Endothelial cell (in vitro differentiated cells): Measurements from ENCODE around the gene CCDC81. TPM values are rescaled to one million over a fixed set of nuclear protein-coding genes. Genes with fewer than 3 reads are reported as not detected.

ENCODE experiments used
- DNase-seq: peaks from one replicate; pipeline ENCODE4 v3.0.0; 2021; ENCODE audit warnings: low spot score
- H3K27ac Mint-ChIP-seq: one replicate; pipeline ENCODE4 v1.8.0; 2021; ENCODE audit warnings: mixed read lengths, inconsistent platforms; ENCODE audit not compliant: unreplicated experiment
- H3K27me3 Mint-ChIP-seq: one replicate; pipeline ENCODE4 v1.8.0; 2021; ENCODE audit warnings: mild to moderate bottlenecking, moderate library complexity, mixed read lengths, inconsistent platforms; ENCODE audit not compliant: unreplicated experiment
- H3K36me3 Mint-ChIP-seq: one replicate; pipeline ENCODE4 v1.8.0; 2021; ENCODE audit warnings: mild to moderate bottlenecking, low read depth, mixed read lengths, inconsistent platforms; ENCODE audit not compliant: unreplicated experiment
- H3K4me1 Mint-ChIP-seq: one replicate; pipeline ENCODE4 v1.8.0; 2021; ENCODE audit warnings: mild to moderate bottlenecking, mixed read lengths, inconsistent platforms; ENCODE audit not compliant: unreplicated experiment
- H3K4me3 Mint-ChIP-seq: one replicate; pipeline ENCODE4 v1.8.0; 2021; ENCODE audit warnings: mild to moderate bottlenecking, mixed read lengths, inconsistent platforms; ENCODE audit not compliant: unreplicated experiment
- H3K9me3 Mint-ChIP-seq: one replicate; pipeline ENCODE4 v1.8.0; 2021; ENCODE audit warnings: mixed read lengths, inconsistent platforms; ENCODE audit not compliant: unreplicated experiment
- CTCF ChIP-seq: fragments of 200-600 bp; sonication (generic); IDR thresholded peaks from one replicate; pipeline ENCODE4 v1.5.0; 2021; ENCODE audit warnings: antibody characterized with exemption; ENCODE audit not compliant: unreplicated experiment
- total RNA-seq: library from RNA; stranded (reverse); fragmentation: NEBNext Ultra II Directional; extraction: Animal tissue kit (Norgen Biotek cat#: 25700); gene quantifications from one replicate; pipeline ENCODE4 v1.2.1, GENCODE V29; 2021; ENCODE audit not compliant: unreplicated experiment

CCDC81 gene
- total RNA-seq, 1 donor from 2014 or later = 0.33 TPM

GRCh38 chr11:86435711-86436110 lies 61.0 kb downstream of the CCDC81 start:
- H3K9me3 Mint-ChIP-seq = no peaks in the 10 kb centered on the region
- H3K27me3 Mint-ChIP-seq = peaks cover 3% of the 10 kb centered on the region

GRCh38 chr11:86438685-86439084 lies 64.0 kb downstream of the CCDC81 start:
- H3K27me3 Mint-ChIP-seq = peaks cover 3% of the 10 kb centered on the region
- no peaks in the 10 kb centered on the region for H3K9me3 Mint-ChIP-seq
- peaks cover 10% of the 10 kb centered on the region for H3K4me1 Mint-ChIP-seq
- no peak for TF ChIP-seq CTCF
- no peak overlapping the region for H3K27ac Mint-ChIP-seq
- H3K36me3 Mint-ChIP-seq = no peaks in the 10 kb centered on the region
- H3K4me3 Mint-ChIP-seq = no peak overlapping the region
- DNase-seq = no peak

More at GRCh38 chr11:86435711-86436110, 61.0 kb downstream of the CCDC81 start:
- Mint-ChIP-seq H3K4me1 (peaks cover 10% of the 10 kb centered on the region), H3K27ac (no peak overlapping the region), H3K4me3 (no peak overlapping the region), H3K36me3 (no peaks in the 10 kb centered on the region)
- no peak for TF ChIP-seq CTCF
- no peak for DNase-seq

GRCh38 chr11:86440305-86440716 lies 65.6 kb downstream of the CCDC81 start:
- H3K27ac Mint-ChIP-seq = no peak overlapping the region
- no peaks in the 10 kb centered on the region for H3K9me3 Mint-ChIP-seq
- H3K36me3 Mint-ChIP-seq = no peaks in the 10 kb centered on the region
- no peak for TF ChIP-seq CTCF
- peaks cover 10% of the 10 kb centered on the region for H3K4me1 Mint-ChIP-seq
- H3K4me3 Mint-ChIP-seq = no peak overlapping the region
- peaks cover 3% of the 10 kb centered on the region for H3K27me3 Mint-ChIP-seq
- DNase-seq = no peak

- Mint-ChIP-seq H3K27ac (no peak overlapping the region), H3K4me1 (peaks cover 10% of the 10 kb centered on the region)
These were observed 66.2 kb downstream of the CCDC81 start for GRCh38 chr11:86440843-86441242.

GRCh38 chr11:86442420-86442819 lies 67.7 kb downstream of the CCDC81 start:
- TF ChIP-seq CTCF = no peak
- peaks cover 3% of the 10 kb centered on the region for H3K27me3 Mint-ChIP-seq

More at GRCh38 chr11:86440843-86441242, 66.2 kb downstream of the CCDC81 start:
- peaks cover 3% of the 10 kb centered on the region for H3K27me3 Mint-ChIP-seq
- TF ChIP-seq CTCF = no peak
- H3K4me3 Mint-ChIP-seq = no peak overlapping the region
- H3K36me3 Mint-ChIP-seq = no peaks in the 10 kb centered on the region
- DNase-seq = no peak
- H3K9me3 Mint-ChIP-seq = no peaks in the 10 kb centered on the region

More at GRCh38 chr11:86442420-86442819, 67.7 kb downstream of the CCDC81 start:
- no peaks in the 10 kb centered on the region for H3K36me3 Mint-ChIP-seq
- no peak for DNase-seq
- H3K9me3 Mint-ChIP-seq = no peaks in the 10 kb centered on the region
- H3K4me1 Mint-ChIP-seq = peaks cover 10% of the 10 kb centered on the region
- H3K27ac Mint-ChIP-seq = no peak overlapping the region
- no peak overlapping the region for H3K4me3 Mint-ChIP-seq
